Dermis microvascular lymphatic vessel endothelial cell (primary cell): ENCODE data around the gene HGD. TPM values are rescaled to one million over a fixed set of nuclear protein-coding genes. Genes with fewer than 3 reads are reported as not detected.

Experiments used
- DNase-seq, 2 donors: peaks; one replicate each; pipeline versions ENCODE4 v3.0.0 to v3.0.0-alpha.2; 2010; ENCODE audit warnings: low read depth in 2 of 2
- total RNA-seq: library from RNA; depleted of rRNA; stranded (reverse); fragments of >200 nt; gene quantifications from 2 replicates; pipeline ENCODE4 v1.2.1, GENCODE V29; 2014

Gene HGD
- total RNA-seq, 1 donor from 2014 or later, result 0.26 TPM

GRCh38 chr3:120595788-120596115 is 86.3 kb downstream of the HGD start:
- DNase-seq, result no peak

- DNase-seq, result no peak
These were observed 94.6 kb downstream of the HGD start for GRCh38 chr3:120587332-120587975.

Other genes starting within 250 kb of the HGD start
- 95.3 and 136 TPM in 2 replicates for gene FSTL1, start 231.2 kb downstream of the HGD start, total RNA-seq
- gene NDUFB4, start 85.9 kb downstream of the HGD start, total RNA-seq, result 20.8 and 25.8 TPM in 2 replicates
- 7.3 and 7.7 TPM in 2 replicates for gene RABL3, start 60.3 kb upstream of the HGD start, total RNA-seq
- 23.4 and 24.6 TPM in 2 replicates for gene GTF2E1, start 60.5 kb upstream of the HGD start, total RNA-seq
- gene STXBP5L, start 226.0 kb upstream of the HGD start, total RNA-seq, result not detected in 2 replicates